Fibroblast of upper back skin (primary cell): ENCODE data around the gene TMEM200C.

ENCODE experiments used
- DNase-seq: peaks from one replicate; pipeline ENCODE4 v3.0.0-alpha.2; 2013

The TMEM200C gene

GRCh38 chr18:5895299-5895875 is at the start of gene TMEM200C:
TMEM200C (minus strand) TSS chr18:5895522; CDS start chr18:5892063, 3,459 bp downstream.
- no peak for DNase-seq

- DNase-seq: no peak
These were observed 49.1 kb upstream of the TMEM200C start for GRCh38 chr18:5944448-5944847.

DNA sequence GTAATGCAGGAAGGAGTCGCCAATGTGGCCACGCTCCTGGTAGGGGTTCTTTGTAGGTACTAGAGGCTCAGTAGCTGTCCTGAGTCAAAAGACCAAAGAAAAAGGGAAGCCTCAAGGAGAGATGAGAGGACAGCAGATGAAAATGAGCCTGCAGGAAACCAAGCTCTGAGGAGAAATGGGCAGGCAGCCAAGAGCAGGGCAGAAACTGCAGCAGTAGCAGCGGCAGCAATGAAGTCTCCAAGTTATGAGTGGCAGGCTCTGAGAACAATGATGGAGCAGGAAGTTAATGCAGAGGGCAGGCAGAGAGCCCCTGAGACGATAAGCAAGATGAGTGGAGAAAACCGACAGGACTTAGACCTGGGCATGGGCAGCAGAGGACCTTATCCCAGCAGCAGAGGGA is 48.2 kb upstream of the TMEM200C start:
- DNase-seq: peak; percentile 17

GRCh38 chr18:5942591-5942990 is 47.3 kb upstream of the TMEM200C start:
- no peak for DNase-seq

GRCh38 chr18:5941890-5942289 is 46.6 kb upstream of the TMEM200C start:
- no peak for DNase-seq

GRCh38 chr18:5939801-5940667 is 44.7 kb upstream of the TMEM200C start:
- DNase-seq: no peak

DNA sequence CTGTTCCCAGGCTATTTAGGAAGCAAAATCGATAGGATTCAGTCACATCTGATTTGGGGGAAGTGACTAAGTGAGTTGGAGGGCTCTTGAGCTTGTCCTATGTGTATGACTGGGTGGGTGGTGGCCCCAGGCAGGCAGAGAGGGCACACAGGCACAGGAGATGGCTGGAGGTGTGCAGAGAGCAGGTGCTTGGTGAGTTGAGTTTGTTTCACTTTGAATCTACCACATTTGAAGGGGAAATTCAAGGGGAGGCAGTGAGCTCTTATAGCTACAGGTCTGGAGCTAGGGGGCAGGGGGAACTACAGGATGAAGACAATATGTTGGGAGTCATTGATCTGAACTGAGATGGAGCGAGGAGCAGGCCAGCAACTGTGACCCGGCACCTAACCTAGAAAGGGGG is 42.5 kb upstream of the TMEM200C start:
- no peak for DNase-seq

DNA sequence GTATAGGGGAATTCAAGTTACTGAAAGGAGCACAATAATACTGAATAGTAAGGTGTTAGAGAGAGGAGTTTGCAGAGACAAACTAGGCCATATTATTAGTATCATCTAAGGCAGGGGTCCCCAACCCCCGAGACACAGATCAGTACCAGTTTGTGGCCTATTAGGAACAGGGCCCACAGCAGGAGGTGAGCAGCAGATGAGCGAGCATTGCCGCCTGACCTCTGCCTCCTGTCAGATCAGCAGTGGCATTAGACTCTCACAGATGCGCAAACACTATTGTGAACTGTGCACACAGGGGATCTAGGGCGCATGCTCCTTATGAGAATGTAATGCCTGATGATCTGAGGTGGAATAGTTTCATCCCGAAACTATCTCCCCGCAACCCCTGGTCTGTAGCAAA is 41.8 kb upstream of the TMEM200C start:
- DNase-seq: no peak

DNA sequence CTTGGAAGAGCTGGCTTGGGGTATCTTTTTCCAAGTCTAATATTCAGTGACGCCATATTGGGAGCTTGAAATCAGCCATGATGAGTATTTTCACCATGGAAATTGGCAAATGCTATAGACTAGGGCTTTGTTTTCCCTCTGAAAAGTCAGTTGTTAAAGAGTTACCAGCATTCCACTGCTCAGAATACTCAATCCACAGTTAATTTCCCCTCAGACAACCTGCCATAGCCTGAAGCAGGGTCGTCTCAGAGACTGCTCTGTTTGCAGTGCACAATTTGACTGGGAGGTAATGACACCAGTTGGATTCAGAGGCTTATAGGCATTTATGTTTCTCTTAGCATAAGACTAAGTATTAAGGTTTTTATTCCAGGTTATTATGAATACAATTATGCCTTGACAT is 35.5 kb upstream of the TMEM200C start:
- DNase-seq: no peak

GRCh38 chr18:5918205-5918858 is 23.0 kb upstream of the TMEM200C start:
- DNase-seq: no peak

- no peak for DNase-seq
These were observed 19.6 kb upstream of the TMEM200C start for GRCh38 chr18:5914951-5915350.

DNA sequence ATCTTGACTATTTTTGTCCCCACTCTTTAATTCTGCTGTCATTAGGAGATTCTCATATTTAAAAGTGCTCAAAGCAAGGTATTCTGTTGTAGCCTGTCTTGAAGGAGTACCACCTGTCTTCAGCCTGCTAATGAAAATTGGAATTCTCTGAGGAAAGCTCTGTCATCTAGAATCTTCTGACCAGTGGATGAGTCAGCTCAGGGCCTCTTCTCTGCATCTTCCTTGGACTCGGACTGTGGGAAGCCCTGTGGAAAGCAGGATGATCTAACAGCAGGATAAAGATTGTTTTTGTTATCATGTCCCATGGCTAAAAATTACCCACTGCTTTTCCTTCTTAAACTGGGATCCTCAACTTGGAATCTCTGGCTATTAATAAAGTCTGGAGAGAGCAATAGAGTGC is 18.7 kb upstream of the TMEM200C start:
- no peak for DNase-seq

- DNase-seq: no peak
These were observed 17.2 kb upstream of the TMEM200C start for GRCh38 chr18:5912566-5912965.

- no peak for DNase-seq
These were observed 13.8 kb upstream of the TMEM200C start for GRCh38 chr18:5909125-5909524.

- no peak for DNase-seq
These were observed 8.1 kb upstream of the TMEM200C start for GRCh38 chr18:5903386-5903785.

GRCh38 chr18:5900262-5900661 is 4.9 kb upstream of the TMEM200C start:
- peak; percentile 31 for DNase-seq

- no peak for DNase-seq
These were observed 4.5 kb upstream of the TMEM200C start for GRCh38 chr18:5899835-5900234.

DNA sequence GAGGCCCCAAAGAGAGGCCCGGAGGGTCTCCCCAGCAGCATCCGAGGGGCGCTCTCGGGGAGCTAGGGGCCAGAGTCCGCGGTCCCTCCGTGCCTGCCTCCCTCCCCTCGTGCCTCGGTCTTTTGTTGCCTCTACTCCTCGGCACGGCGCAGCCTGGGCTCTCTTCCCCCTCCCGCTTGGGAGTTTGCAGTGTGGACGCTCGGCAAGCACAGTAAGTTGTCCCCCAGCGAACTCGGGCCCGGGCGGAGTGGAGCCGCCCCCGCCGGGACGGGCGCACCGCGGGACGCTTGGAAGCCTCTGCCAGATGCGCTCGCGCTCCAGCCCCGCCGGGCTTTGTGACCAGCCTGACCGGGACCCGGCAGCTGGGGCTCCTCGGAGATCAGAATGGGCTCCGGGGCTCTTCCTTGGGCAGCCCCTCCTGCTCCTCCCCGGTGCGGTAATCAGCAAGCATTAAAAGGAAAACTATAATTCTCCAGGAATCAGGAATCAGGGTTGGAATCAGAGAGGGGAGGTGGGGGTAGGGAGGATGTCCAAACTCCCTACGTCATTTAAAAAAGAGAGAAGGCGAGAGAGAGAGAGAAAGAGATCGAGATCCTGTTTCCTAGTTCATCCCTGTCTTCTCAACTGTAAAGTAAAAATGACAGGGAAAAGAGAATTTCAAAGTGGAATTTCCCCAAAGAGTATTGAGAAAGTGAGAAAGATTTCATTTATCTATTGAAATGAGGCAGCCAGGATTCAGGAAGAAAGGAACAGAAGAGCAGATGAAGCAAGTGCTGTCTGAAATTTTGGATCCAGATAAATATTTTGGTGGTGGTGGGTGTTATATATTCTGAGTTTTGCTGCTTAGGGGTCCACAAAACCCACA is 786 bp upstream of the TMEM200C start:
- DNase-seq: no peak

DNA sequence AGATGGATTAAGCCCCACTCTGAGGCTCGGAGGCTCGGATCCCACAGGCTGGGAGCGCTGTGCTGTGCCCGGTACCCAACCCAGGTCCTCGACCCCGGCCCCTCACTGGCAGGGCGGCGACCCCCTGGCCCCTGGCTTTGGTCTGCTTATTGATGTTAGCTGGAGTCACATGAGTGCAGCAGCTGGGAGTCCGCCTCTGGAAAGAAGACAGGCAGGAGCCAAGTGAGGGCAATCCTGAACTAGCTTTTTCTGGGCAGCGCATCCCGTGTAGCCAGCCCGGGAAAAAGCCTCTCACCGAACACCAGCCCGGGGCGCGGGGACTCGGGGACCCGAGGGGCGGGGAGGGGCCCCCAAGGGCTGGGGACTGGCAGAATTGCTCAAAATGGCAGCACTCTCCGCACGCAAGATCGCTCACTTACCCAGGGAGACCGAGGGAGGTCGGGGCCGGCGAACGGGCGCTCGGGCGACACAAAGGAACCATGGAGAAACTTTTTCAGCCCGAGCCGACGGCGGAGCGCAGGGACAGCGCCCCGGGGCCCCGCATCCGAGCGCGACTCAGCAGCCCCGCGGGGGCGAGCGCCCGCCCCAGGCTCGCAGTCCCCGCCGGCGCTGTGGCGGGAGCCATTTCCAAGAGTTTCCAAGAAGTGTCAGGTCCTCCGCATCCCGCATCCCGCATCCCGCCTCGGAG is 567 bp downstream of the TMEM200C start:
- DNase-seq: no peak

- DNase-seq: no peak
These were observed 1.2 kb downstream of the TMEM200C start for GRCh38 chr18:5893956-5894610.

GRCh38 chr18:5892823-5893431 is 2.4 kb downstream of the TMEM200C start:
- no peak for DNase-seq

- no peak for DNase-seq
These were observed 3.5 kb downstream of the TMEM200C start for GRCh38 chr18:5891854-5892215.
